ENCODE data around the gene AFAP1L1.

The AFAP1L1 gene

GRCh38 chr5:149355688-149356087, 84.0 kb downstream of the AFAP1L1 start:
- peak; percentile 41 for DNase-seq

- DNase-seq, result no peak
Measured at GRCh38 chr5:149356391-149356790, 84.7 kb downstream of the AFAP1L1 start.

GRCh38 chr5:149357370-149358293, 86.0 kb downstream of the AFAP1L1 start, which contains the start of gene PCYOX1L:
TSS of gene PCYOX1L (plus strand) at chr5:149358046. CDS start at chr5:149358069, 23 bp downstream.
- peak; percentile 97 for DNase-seq

- peak; percentile 31 for DNase-seq
Measured at GRCh38 chr5:149358294-149358651, 86.6 kb downstream of the AFAP1L1 start.

- DNase-seq, result peak; percentile 25
Measured at GRCh38 chr5:149358868-149359495, 87.3 kb downstream of the AFAP1L1 start.

- no peak for DNase-seq
Measured at GRCh38 chr5:149360272-149360671, 88.6 kb downstream of the AFAP1L1 start.

- DNase-seq, result no peak
Measured at GRCh38 chr5:149362541-149362940, 90.9 kb downstream of the AFAP1L1 start.

GRCh38 chr5:149363358-149363757, 91.7 kb downstream of the AFAP1L1 start:
- no peak for DNase-seq

GRCh38 chr5:149363936-149364335, 92.3 kb downstream of the AFAP1L1 start:
- no peak for DNase-seq

- no peak for DNase-seq
Measured at GRCh38 chr5:149364719-149365118, 93.1 kb downstream of the AFAP1L1 start.

GRCh38 chr5:149365418-149365817, 93.8 kb downstream of the AFAP1L1 start:
- no peak for DNase-seq

GRCh38 chr5:149366169-149366729, 94.6 kb downstream of the AFAP1L1 start:
- peak; percentile 70 for DNase-seq

GRCh38 chr5:149367249-149367971, 95.8 kb downstream of the AFAP1L1 start:
- DNase-seq, result peak; percentile 83

- DNase-seq, result no peak
Measured at GRCh38 chr5:149367972-149368645, 96.5 kb downstream of the AFAP1L1 start.

- no peak for DNase-seq
Measured at GRCh38 chr5:149370878-149371277, 99.2 kb downstream of the AFAP1L1 start.

GRCh38 chr5:149371296-149371962, 99.8 kb downstream of the AFAP1L1 start:
- DNase-seq, result peak; percentile 70

GRCh38 chr5:149372076-149372795, 100.6 kb downstream of the AFAP1L1 start:
- DNase-seq, result no peak

GRCh38 chr5:149372932-149373331, 101.3 kb downstream of the AFAP1L1 start:
- no peak for DNase-seq

- DNase-seq, result no peak
Measured at GRCh38 chr5:149374303-149374702, 102.6 kb downstream of the AFAP1L1 start.

- no peak for DNase-seq
Measured at GRCh38 chr5:149374801-149375200, 103.1 kb downstream of the AFAP1L1 start.

GRCh38 chr5:149375434-149375833, 103.8 kb downstream of the AFAP1L1 start:
- DNase-seq, result no peak
